HTERT RPE-1 (cell line): ENCODE results near the gene EPB41L1.

Source experiments
- in situ Hi-C: fragments of 300-500 bp; cut with MboI; formaldehyde crosslinking; loops from 4 replicates; pipeline ENCODE4 v1.14.3; 2020; ENCODE audit warnings: low sequenced_read_pairs

The EPB41L1 gene

DNA sequence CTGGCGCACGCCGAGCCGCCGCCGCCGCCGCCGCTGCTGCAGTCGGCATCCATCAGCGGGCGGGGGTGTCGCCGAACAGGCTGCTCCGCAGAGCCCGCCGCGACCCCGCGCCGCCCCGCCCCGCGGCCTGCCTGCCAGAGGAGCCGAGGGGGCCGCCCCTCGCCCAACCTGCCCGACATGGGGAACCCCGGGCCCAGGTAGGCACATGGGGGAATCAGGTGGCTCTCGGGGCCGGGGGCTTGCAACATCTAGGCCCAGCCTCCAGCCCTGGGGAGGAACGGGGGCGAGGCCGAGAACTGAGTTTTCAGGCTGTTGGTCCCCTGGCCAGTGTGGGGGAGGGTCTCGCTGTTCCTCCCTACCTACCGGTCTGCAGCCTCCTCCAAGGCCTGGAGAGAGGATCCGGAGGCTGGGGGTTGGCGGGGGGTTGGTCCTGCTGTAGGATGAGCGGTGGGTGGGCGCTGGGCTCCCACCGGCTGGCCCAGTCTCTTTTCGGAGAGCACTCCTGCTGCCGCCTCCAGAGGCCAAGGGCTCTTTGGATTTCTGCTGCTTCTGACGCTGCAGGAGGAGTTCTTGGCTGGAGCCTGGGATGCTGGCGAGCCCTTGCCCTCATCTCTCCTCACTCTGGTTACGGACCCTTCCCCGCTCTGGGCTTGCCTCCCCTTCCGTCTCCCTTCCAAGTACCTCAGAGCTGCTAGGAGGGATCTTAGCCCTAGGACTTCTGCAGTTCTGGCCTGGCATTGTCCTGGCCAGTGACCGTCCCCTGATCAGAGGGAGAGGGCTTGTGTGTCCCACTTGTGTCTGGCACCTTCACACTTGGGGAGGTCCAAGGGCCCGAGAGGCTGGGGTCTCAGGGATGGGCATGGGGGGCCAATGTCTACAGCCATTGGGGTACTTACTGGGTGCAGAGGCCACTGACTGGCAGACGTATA, at the start of gene EPB41L1:
EPB41L1 (plus strand) TSS at position 41 of the 929 bp plus-strand sequence. CDS start 19,038 bp downstream, outside the sequence.
- in situ Hi-C loops, result no loop called here

DNA sequence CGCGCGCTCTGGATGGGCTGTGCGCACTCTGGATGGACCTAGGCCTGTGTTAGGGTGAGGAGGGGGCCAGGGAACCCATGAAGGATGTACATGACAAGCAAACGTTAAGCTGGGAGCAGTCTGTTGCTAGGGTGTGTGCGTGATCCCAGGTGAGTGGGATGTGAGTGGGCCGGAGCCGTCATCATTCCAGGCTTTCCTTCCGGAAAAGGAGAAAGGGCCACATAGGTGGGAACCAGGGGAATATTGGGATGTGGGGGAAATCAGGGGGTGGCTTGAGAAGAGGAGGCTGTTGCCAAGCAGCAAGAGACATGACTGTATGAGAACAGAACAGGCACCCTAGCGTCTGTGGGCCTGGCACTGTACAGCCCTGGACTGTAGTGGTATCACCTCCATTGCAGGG, 49.7 kb upstream of the EPB41L1 start:
- in situ Hi-C loops, result no loop called here

- in situ Hi-C loops, result no loop called here
Measured at GRCh38 chr20:36105711-36106226, 48.8 kb upstream of the EPB41L1 start.

- in situ Hi-C loops, result no loop called here
Measured at GRCh38 chr20:36106606-36107005, 47.9 kb upstream of the EPB41L1 start.

DNA sequence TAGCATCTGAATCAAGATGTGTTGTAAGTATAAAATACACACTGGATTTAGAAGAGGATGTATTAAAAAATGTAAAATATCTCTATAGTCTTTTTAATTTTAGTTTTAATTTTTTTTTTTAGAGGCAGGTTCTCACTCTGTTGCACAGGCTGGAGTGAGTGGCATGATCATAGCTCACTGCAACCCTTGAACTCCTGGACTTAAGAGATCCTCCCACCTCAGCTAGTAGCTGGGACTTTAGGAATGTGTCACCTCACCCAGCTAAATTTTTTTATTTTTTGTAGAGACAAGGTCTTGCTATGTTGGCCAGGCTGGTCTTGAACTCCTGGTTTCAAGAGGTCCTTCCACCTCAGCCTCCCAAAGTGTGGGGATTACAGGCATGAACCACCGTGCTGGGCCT, 46.7 kb upstream of the EPB41L1 start:
- in situ Hi-C loops, result no loop called here

DNA sequence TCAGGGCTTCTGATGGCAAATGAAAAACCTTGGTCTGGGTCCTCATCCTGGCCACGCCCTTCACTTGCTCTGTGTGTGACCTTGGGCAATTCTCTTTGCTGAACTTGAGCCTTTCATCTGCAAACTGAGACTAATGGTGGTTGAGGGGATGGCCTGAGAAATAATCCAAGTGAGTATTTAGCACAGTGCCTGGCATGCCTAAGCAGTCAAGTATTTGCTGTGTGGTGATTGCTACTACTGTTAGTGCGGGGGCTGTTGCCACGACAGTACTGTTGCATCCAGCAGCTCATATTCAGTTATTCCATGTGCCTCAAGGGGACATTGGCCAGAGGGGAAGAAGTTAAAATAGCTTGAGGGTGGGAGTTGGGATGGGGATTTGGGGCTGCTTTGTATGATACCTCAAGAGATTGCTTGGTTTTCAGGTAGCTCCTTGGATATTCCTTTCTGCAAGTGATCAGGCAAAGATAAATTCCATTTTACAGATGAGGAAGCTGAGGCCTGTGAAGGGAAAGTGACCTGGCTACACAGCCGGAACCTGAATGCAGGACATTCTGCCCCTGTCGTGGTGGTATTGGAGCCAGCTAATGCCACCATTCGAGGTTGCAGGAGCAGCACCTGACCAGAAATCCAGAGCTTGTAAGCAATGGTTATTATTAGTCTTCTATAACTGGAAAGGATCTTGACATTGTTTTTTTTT, 45.1 kb upstream of the EPB41L1 start:
- in situ Hi-C loops, result no loop called here

- in situ Hi-C loops, result no loop called here
Measured at GRCh38 chr20:36110994-36111393, 43.5 kb upstream of the EPB41L1 start.

- in situ Hi-C loops, result no loop called here
Measured at GRCh38 chr20:36112112-36112511, 42.4 kb upstream of the EPB41L1 start.

DNA sequence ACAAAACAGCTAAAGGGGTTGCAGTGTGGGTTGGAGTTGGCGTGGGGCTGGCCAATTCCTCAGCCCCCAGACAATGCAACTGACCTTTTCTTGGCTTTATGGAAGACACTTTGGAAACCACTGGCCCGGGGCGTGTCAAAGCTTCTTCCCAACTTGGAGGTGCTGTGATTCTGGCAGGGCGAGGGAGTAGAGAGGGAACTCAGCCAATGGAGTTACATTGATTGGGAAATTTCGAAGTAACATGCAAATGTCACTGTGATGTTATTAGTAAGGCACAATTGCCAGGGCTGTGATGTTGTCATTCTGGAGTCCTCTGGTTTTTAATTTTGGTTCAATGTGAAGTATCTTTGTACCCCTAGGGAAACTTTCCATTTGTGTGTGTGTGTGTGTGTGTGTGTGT, 41.5 kb upstream of the EPB41L1 start:
- in situ Hi-C loops, result no loop called here

DNA sequence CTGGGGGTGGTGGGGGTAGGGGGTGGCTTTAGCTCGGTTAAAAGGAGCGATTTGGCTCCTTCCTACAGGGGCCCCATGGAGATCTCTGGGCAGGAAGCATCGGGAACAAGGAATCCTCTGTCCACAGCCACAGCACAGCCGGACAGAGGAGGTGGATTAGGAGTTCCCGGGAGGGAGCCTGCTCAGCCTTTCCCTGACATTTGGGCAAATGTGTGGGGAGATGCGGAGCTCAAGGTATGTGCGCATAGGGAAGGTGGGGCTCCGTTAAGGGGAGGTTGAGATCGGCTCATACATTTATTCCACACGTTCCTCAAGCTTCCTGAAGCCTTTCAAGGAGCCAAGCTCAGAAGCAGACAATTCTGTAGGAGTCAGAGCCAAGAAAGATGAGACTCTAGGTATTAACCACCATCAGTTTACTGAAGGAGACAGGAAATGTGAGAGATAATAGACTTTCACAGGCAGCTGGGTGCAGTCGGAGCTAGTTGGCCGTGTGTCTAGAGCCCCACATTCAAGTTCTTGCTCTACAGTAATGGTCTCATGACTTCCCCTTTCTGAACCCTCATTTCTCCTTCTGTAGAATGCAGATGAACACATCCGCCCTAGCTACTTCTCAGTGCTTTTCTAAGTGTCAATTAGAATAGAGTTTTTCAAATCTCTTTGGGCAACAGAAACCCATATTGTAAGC, 40.8 kb upstream of the EPB41L1 start:
- in situ Hi-C loops, result no loop called here

- in situ Hi-C loops, result no loop called here
Measured at GRCh38 chr20:36114707-36115106, 39.8 kb upstream of the EPB41L1 start.

GRCh38 chr20:36115925-36116324, 38.6 kb upstream of the EPB41L1 start:
- in situ Hi-C loops, result no loop called here

DNA sequence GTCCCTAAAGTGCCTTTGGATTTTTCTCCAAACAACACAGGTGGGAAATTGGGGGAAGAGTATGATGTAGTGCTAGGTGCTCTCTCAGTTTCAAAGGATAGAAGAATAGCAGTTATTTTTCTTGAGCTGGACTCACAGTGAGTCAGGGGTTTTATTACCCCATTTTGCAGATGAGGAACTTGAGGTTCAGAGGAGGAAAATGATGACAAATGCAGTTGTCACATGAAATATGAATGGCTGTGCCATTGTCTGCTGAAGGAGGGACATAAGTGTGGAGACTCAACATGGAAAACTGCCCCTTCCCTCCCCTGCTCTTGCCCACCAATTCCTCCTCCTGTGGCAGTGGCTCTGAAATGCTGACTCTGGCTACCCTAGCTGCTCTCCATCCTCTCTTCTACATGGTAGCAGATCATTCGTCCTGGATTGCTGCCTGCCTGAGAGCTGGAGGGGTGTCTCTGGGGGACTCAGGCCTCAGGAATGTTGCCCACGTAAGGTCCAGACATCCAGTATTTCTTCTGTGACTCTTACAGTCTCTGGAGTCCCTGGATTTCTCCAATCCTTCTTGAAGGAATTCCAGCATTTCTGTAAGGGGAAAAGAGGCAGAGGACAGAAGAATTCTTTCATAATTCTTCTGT, 37.6 kb upstream of the EPB41L1 start:
- in situ Hi-C loops, result no loop called here

GRCh38 chr20:36117638-36118037, 36.9 kb upstream of the EPB41L1 start:
- in situ Hi-C loops, result no loop called here

GRCh38 chr20:36118371-36118770, 36.2 kb upstream of the EPB41L1 start:
- in situ Hi-C loops, result no loop called here

DNA sequence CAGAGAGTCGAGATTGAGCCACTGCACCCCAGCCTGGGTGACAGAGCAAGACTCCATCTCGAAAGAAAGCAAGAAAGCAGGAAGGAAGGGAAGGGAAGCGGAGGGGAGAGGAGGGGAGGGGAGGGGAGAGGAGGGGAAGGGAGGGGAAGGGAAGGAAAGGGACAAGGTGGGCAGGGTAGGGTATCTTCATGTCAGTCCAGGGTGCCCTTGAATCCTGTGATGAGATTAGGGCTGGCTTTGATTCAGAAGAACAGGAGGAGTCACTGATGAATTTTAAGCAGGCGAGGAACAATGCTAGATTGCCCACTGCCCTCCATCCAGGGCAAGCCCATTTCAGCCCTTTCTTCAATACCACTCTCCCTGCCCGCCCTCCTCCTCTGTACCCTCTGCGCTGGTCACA, 35.0 kb upstream of the EPB41L1 start:
- in situ Hi-C loops, result no loop called here

DNA sequence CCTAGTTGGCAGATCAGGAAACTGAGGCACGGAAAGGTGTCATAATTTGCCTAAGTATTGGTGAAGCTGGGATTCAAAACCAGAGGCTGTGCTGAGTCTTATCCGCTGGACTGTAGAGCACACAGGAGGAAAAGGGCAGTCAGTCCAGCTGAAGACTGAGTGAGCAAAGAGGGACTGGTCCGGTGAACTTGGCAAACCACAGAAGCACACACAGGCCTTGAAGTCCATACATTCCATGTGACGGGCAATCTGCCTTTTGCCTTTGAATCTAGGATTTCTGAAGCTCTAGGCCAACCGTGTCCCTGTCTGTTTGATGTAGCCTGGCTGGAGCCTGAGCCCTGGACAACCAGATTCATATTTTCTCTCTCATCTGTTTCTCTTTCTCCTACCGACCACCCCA, 34.3 kb upstream of the EPB41L1 start:
- in situ Hi-C loops, result no loop called here

DNA sequence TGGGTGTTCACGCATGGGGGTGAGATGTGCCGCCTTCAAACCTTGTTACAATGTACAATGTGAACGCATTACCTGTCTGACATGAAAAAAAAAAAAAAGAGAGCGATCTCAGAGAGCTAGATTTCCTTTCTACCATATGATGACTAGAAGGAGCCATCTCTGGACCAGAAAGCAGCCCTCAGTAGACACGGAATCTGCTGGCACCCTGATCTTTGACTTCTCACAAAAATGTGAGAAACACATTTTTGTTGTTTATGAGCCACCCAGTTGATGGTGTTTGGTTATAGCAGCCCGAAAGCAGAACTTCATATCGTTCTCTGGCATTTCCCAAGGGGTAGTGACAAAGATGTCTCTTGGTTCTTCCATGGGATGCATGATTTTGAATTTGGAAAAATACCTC, 33.5 kb upstream of the EPB41L1 start:
- in situ Hi-C loops, result no loop called here

GRCh38 chr20:36121981-36122930, 32.3 kb upstream of the EPB41L1 start:
- in situ Hi-C loops, result no loop called here

DNA sequence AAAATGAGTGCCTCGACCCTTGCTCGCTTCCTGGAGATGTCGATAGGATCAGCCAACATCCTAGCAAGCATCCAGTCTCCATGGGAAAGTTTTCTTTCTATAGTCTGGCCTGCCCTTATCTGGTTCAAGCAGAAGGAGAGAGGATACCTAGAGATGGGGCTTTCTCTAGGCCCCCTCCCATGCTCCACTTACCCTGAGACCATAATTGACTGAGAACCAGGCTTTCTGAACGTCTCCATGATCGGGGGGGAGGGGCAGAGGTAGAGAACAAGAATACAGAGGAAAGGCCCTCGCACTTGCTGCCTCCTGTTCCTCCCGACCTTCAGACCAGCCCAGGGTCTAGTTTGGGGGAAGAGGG, 31.6 kb upstream of the EPB41L1 start:
- in situ Hi-C loops, result no loop called here
